A549 (cell line): ENCODE results near the gene NRXN3.

Experiments
- CTCF ChIP-seq: fragments of >200 bp; sonication (Bioruptor Twin); formaldehyde crosslinking; IDR thresholded peaks from 3 replicates; pipeline ENCODE4 v1.5.1; 2016
- ZFP36 ChIP-seq: fragments of 450-650 bp; IDR thresholded peaks from 2 replicates; pipeline ENCODE4 v1.6.1; 2014; ENCODE audit warnings: borderline replicate concordance; ENCODE audit not compliant: partially characterized antibody

DNA sequence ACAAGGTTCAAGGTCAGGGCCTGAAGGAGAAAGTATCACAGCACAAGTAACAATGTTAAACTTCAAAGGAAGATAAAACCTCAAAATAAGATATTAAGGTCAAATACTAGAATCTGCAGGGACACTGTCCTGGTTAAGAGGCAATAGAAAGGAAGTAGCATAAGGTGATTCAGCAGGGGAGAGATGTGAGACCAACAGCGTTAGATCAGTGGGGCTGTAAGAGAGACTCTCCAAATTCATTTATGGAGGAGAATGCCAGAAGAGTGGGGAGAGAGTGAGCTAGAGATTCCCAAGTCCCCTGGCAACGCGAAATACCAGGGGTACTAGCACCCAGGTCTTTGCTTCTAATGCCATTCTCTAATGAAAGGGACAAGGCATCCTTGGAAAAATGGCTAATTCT lies 1430.2 kb downstream of the NRXN3 start:
- TF ChIP-seq CTCF (no peak), ZFP36 (no peak)
